ENCODE measurements around the gene KCNQ1. TPM values are rescaled to one million over a fixed set of nuclear protein-coding genes. Genes with fewer than 3 reads are reported as not detected.

KCNQ1 gene
- polyA plus RNA-seq, 4 donors: 2.3 to 13.0 (median 10.0) TPM

DNA sequence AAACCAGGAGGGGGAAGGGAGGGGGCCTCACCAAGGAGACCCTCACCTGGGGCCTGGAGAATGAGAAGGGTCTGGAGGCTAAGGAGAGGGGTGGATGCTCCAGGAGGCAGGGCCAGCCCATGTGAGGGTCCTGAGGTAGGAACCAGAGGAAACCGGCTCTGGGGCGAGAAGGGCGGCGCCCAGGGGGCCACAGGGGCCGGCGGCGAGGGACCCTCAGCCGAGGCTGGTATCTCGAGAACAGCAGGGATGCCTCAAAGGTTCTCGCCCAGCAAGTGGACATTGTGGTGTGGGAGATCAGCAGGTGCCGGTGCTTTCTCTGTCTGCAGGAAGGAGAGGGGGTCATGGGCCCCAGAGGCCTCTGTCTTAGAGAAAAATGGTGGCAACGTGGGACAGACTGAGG is 392.8 kb downstream of the KCNQ1 start:
- DNase-seq (ENCODE audit: low read depth in 4 of 4, low spot score in 3 of 4): no peak

GRCh38 chr11:2838091-2838490 is 393.3 kb downstream of the KCNQ1 start:
- DNase-seq (ENCODE audit: low read depth in 4 of 4, low spot score in 3 of 4): no peak

DNA sequence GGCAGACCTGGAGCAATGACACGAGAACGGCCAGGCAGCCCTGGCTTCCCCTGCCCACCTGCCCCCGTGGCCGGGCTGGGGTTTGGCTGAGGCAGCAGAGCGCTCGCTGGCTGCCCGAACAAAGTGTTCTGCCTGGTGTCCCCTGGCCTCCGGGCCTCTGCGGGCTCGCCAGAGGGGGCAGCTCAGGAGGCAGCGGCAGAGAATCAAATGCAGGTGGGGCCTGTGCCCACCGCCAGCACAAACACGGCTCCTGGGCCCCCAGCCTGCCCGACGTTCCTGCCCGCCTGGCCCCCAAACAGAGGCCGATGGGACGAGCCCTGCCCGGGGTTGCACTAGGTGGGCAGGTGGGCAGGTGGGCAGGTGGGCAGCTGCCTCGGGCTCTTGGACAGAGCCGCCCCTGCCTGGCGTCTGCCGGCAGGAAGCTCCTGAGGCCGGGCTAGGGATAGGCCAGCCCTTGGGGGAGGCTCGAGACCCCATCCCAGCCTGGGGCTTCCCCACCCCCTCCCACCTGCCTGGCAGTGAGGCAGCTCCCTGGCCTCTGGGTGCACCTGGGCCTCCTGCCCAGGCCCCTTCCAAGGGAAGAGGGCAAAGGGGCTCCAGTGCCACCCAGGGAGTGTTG is 394.0 kb downstream of the KCNQ1 start:
- DNase-seq (ENCODE audit: low read depth in 4 of 4, low spot score in 3 of 4): no peak

DNA sequence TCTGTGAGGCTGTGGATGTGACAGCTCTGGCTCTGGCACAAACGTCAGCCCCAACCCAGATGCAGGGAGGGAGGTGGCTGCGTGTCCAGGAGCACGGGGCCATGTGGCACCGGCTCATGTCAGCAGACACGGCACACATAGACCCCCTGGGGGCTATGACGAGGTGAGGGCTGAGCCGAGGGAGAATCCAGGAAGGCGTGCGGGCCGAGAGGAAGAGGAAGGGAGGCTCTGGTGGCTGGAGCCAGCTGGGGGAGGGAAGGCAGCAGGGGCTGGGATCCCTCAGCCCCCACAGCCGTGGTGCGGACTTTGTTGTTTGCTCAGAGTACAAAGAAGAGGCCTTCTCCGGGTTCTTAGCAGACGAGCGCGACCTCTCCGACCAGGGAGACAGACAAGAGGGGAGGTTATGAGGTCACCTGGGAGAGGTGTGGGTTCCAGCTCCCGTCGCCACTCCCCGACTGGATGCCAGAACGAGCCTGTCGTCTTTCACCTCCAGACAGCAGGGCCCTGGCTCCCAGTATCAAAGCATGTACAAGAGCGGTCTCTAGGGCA is 394.7 kb downstream of the KCNQ1 start:
- DNase-seq (ENCODE audit: low read depth in 4 of 4, low spot score in 3 of 4): no peak

GRCh38 chr11:2841411-2842190 is 396.8 kb downstream of the KCNQ1 start:
- no peak for DNase-seq (ENCODE audit: low read depth in 4 of 4, low spot score in 3 of 4)

DNA sequence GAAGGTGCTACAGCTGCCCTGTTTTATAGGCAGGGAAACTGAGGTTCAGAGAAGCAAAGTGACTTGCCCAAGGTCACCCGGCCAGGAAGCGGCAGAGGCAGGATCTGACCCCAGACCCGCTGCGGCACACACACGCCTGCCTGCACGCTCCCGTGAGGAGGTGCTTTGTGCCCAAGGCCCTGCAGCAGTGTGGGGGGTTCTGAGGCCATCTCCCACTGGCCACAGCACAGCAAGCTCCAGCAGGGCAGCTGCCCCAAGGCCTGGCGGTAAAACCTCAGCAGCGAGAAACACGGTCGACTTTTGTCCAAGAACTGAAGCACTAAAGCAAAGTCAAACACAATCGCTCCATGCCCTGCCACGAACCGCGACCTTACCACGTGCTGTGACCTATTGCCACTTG is 398.1 kb downstream of the KCNQ1 start:
- no peak for DNase-seq (ENCODE audit: low read depth in 4 of 4, low spot score in 3 of 4)

DNA sequence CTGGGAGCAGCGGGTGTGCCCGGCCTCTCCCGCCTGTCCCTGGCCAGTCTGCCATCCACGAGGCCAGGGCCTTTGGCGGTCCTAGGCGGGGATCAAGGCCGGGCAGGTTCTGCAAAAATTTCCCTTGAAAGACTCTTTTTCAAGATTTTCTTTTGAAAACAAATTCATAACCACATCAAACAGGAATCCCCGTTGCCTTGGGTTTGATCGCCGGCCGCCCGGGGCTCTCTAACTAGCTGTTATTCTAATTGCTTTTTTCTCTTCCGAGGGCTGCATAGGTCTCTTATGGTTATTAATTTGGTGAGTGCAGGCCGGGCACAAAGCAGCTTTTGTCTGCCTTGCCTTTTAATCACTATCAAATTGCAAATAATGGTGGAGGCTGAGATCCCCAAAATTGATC is 398.7 kb downstream of the KCNQ1 start:
- DNase-seq (ENCODE audit: low read depth in 4 of 4, low spot score in 3 of 4): no peak

GRCh38 chr11:2844116-2844842 is 399.5 kb downstream of the KCNQ1 start:
- no peak for DNase-seq (ENCODE audit: low read depth in 4 of 4, low spot score in 3 of 4)

DNA sequence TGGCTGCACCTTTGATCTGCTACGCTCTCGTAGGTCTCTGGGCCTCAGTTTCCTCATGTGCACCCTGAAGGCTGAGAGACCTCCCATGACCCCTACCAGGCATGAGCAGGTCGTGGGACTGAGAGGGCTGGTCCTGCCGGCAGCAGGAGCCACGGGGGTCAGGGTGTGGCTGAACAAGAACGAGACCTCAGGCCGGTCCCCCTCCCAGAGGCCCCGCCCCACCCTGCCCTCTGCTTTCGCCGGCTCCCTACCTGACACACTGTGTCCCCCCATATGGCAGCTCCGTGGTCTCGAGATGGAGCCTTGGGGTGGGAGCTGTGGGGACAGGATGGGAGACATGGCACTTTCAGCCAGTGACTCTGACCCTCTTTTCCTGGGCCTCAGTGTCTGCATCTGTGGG is 400.2 kb downstream of the KCNQ1 start:
- no peak for DNase-seq (ENCODE audit: low read depth in 4 of 4, low spot score in 3 of 4)

GRCh38 chr11:2846056-2846455 is 401.2 kb downstream of the KCNQ1 start:
- DNase-seq (ENCODE audit: low read depth in 4 of 4, low spot score in 3 of 4): no peak

DNA sequence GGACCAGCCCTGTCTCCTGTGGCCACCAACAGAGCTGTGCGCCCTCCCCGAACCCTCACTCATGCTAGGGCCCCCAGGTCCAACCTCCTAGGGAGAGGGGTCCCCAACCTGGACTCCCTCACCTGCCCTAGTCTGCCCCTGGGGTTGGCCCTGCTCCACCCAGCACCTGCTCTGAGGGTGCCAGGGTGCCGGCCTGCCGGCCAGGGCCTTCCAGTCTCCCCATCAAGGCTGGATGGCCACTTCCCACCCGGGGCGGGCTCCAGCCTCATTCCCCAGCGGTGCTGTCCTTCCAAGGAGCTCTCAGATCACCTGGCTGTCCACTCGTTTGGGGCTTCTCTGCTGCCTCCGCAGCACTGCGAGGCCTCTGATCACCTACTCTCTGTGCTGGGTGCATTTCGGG is 401.7 kb downstream of the KCNQ1 start:
- DNase-seq (ENCODE audit: low read depth in 4 of 4, low spot score in 3 of 4): no peak

GRCh38 chr11:2847561-2847960 is 402.8 kb downstream of the KCNQ1 start:
- DNase-seq (ENCODE audit: low read depth in 4 of 4, low spot score in 3 of 4): no peak

GRCh38 chr11:2848497-2848896 is 403.7 kb downstream of the KCNQ1 start:
- DNase-seq (ENCODE audit: low read depth in 4 of 4, low spot score in 3 of 4): no peak

DNA sequence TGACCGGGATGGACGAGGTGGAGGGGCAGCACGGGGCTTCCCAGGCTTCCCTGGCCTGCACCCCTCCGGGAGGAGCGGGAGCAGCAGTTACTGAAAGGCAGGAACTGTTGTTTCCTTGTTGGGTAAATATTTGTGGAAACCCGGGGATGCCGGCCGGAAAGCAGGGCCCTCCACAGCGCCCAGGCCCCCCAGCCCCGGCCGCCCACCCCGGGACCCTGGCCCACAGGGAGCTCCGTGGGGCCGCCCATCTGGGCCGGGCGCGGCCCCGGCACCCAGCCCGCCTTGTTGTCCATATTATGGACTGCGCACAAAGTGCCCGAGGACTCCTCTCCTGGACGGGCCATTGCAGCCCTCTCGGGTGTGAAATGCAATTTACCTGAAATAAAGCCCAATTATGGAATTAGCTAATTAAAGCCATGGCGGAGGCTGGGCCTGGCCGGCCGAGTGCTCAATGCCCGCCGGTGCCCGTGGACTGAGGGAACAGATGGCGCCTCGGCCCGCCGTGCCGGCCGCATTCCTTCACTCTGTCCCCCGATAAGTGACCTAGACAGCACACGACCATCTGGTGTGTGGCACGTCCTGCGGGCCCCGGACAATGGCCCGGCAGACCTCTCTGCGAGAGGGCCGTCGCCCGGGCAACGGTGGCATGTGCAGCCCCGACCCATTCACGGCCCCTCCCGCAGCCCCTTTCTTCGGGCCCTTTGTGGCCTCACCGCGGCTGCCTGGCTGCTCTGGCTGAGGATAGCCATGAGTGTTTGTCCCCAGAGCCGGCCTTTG is 405.4 kb downstream of the KCNQ1 start:
- DNase-seq (ENCODE audit: low read depth in 4 of 4, low spot score in 3 of 4): no peak

GRCh38 chr11:2853401-2853800 is 408.6 kb downstream of the KCNQ1 start:
- no peak for DNase-seq (ENCODE audit: low read depth in 4 of 4, low spot score in 3 of 4)

DNA sequence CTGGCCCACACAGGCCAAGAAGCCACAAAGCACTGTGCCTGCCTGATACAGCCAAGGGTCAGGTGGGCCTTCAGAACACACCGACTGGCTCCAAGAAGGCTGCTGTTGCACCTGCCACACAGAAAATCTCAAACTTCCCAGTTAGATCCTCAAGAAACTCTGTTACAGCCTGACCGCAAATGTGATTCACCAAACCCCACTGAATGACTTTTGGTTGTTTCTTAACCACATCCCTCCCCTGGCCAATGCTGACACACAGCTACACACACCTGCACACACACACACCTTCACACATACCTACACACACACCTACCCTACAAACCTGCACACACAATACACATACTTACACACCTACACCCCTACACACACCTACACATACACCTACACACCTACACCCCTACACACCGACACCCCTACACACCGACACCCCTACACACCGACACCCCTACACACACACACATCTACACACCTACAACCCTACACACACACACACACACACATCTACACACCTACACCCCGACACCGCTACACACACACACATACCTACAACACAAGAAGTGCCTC is 409.3 kb downstream of the KCNQ1 start:
- DNase-seq (ENCODE audit: low read depth in 4 of 4, low spot score in 3 of 4): no peak

- DNase-seq (ENCODE audit: low read depth in 4 of 4, low spot score in 3 of 4): no peak
Measured at GRCh38 chr11:2855162-2855561, 410.4 kb downstream of the KCNQ1 start.

GRCh38 chr11:2857276-2857675 is 412.5 kb downstream of the KCNQ1 start:
- no peak for DNase-seq (ENCODE audit: low read depth in 4 of 4, low spot score in 3 of 4)

- DNase-seq (ENCODE audit: low read depth in 4 of 4, low spot score in 3 of 4): no peak
Measured at GRCh38 chr11:2857918-2858317, 413.1 kb downstream of the KCNQ1 start.

DNA sequence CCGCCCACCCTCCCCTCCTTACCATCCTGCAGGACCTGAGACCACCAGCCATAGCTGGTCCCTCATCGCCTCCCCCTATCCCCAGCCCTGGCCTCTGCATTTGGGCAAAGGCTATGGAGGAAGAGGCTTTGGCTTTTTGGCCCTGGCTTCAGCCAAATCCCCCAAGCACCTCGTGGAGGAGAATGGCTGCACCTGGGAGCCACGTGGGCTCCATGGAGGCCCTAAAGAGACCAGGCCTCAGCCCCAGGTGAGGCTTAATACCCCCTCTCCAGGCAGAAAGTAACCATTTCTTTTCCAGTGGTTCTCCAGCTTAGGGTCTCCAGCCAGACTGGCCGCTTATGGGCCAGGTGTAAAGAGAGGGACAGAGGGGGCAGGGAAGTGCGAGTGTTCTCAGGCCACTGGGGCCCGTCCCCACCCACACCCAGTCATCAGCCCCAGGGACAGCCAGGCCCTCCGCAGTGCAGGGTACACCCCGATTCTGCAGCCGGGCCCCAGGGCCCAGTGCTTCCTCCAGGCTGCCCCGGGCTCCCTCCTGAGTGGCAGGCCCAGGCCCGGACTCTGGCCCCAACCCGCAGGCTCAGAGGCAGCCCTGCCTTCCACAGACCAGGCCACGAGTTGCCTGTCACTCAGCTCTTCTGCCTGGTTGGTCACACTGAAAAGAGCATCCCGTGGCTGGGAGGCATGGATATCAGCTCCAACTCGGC is 414.3 kb downstream of the KCNQ1 start:
- no peak for DNase-seq (ENCODE audit: low read depth in 4 of 4, low spot score in 3 of 4)
